22Rv1 (cell line): ENCODE results near the gene MCU.

Source experiments
- ZFX ChIP-seq: fragments of 450-650 bp; IDR thresholded peaks from 2 replicates; pipeline ENCODE4 v1.6.1; 2017; ENCODE audit warnings: antibody characterized with exemption, borderline replicate concordance
- TF ChIP-seq, protein P1 (sequence below): fragments of 450-650 bp; IDR thresholded peaks from 2 replicates; pipeline ENCODE4 v1.5.1; 2017; ENCODE audit warnings: mild to moderate bottlenecking

DNA sequence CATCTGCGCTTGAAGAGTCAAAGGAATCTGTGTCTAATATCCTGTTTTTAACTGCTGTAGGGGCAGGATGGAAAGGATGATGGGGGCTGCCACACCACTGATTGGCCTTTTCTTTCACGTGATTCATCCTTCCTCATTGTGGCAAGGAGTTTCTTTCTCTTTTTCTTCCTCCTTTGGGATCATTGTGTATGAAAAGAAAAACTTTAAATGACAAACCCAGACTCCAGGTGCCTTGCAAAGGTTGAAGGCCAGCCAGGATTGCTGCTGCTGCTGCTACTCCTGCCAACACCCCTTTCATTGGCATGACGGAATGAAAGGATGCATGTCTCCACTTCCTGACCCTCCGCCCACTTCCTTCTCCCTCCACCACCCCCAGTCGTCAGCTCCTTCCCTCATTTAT lies 195.1 kb downstream of the MCU start:
- TF ChIP-seq, protein P1, sequence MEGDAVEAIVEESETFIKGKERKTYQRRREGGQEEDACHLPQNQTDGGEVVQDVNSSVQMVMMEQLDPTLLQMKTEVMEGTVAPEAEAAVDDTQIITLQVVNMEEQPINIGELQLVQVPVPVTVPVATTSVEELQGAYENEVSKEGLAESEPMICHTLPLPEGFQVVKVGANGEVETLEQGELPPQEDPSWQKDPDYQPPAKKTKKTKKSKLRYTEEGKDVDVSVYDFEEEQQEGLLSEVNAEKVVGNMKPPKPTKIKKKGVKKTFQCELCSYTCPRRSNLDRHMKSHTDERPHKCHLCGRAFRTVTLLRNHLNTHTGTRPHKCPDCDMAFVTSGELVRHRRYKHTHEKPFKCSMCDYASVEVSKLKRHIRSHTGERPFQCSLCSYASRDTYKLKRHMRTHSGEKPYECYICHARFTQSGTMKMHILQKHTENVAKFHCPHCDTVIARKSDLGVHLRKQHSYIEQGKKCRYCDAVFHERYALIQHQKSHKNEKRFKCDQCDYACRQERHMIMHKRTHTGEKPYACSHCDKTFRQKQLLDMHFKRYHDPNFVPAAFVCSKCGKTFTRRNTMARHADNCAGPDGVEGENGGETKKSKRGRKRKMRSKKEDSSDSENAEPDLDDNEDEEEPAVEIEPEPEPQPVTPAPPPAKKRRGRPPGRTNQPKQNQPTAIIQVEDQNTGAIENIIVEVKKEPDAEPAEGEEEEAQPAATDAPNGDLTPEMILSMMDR, result no peak
- no peak for TF ChIP-seq ZFX
